Measurements from ENCODE around the gene DELE1. TPM values are rescaled to one million over a fixed set of nuclear protein-coding genes. Genes with fewer than 3 reads are reported as not detected.
A peak's percentile ranks its signal among the peaks of the same experiment; 100 is the strongest.

DELE1 gene
- total RNA-seq, 1 donor from 2014 or later, result 75.0 TPM

- H3K27me3 ChIP-seq (ENCODE audit: low read depth), result peaks cover 37% of the 10 kb centered on the region
- H3K27ac ChIP-seq, result peak overlapping the region; percentile 88
- H3K4me1 ChIP-seq, result peaks cover 64% of the 10 kb centered on the region
- no peak for TF ChIP-seq CTCF (IDR thresholded peaks at IDR 0.05)
- ATAC-seq (peak; percentile 49 to 51), DNase-seq (peak; percentile 77)
- H3K4me3 ChIP-seq, result peak overlapping the region; percentile 77
- H3K36me3 ChIP-seq, result no peaks in the 10 kb centered on the region
- intact Hi-C loops (cut with DNase I), result no loop called here
- H3K9me3 ChIP-seq, result no peaks in the 10 kb centered on the region
Observed at GRCh38 chr5:141875795-141876627, 47.7 kb upstream of the DELE1 start.

GRCh38 chr5:141876628-141877355, 46.9 kb upstream of the DELE1 start:
- Histone ChIP-seq H3K9me3 (no peaks in the 10 kb centered on the region), H3K4me1 (peaks cover 56% of the 10 kb centered on the region), H3K27me3 (ENCODE audit: low read depth) (peaks cover 44% of the 10 kb centered on the region), H3K4me3 (peak overlapping the region; percentile 77), H3K36me3 (no peaks in the 10 kb centered on the region), H3K27ac (peak overlapping the region; percentile 88)
- TF ChIP-seq CTCF (IDR thresholded peaks at IDR 0.05), result no peak
- intact Hi-C loops (cut with DNase I), result no loop called here
- peak in 1 of 2 donors; percentile 29 for ATAC-seq
- peak; percentile 68 for DNase-seq

GRCh38 chr5:141877356-141878185, 46.1 kb upstream of the DELE1 start:
- intact Hi-C loops (cut with DNase I), result no loop called here
- no peak for TF ChIP-seq CTCF (IDR thresholded peaks at IDR 0.05)
- peak overlapping the region; percentile 77 for H3K4me3 ChIP-seq

GRCh38 chr5:141878186-141878710, 45.4 kb upstream of the DELE1 start, which contains the start of gene PCDH1:
TSS of gene PCDH1 (minus strand) at chr5:141878410. CDS start at chr5:141878262, 148 bp downstream.
- Histone ChIP-seq H3K4me3 (peak within 1 kb of the TSS; percentile 77), H3K27me3 (ENCODE audit: low read depth) (peaks cover 59% of the 10 kb centered on the region), H3K4me1 (peaks cover 66% of the 10 kb centered on the region), H3K9me3 (no peaks in the 10 kb centered on the region), H3K27ac (peak within 1 kb of the TSS; percentile 88), H3K36me3 (no peaks in the 10 kb centered on the region)
- ATAC-seq (peak; percentile 69 to 70), DNase-seq (no peak)
- intact Hi-C loops (cut with DNase I), result no loop called here
- TF ChIP-seq CTCF (IDR thresholded peaks at IDR 0.05), result no peak

More at GRCh38 chr5:141877356-141878185, 46.1 kb upstream of the DELE1 start:
- ATAC-seq, result peak in 1 of 2 donors; percentile 0
- Histone ChIP-seq H3K36me3 (no peaks in the 10 kb centered on the region), H3K27ac (peak overlapping the region; percentile 88), H3K4me1 (peaks cover 59% of the 10 kb centered on the region), H3K9me3 (no peaks in the 10 kb centered on the region), H3K27me3 (ENCODE audit: low read depth) (peaks cover 52% of the 10 kb centered on the region)
- DNase-seq, result no peak
